K562 (cell line): Measurements from ENCODE around the gene ZNHIT2. TPM values are rescaled to one million over a fixed set of nuclear protein-coding genes. Genes with fewer than 3 reads are reported as not detected.

Experiments
- CEBPB ChIP-seq: fragments of 450-650 bp; IDR thresholded peaks from 2 replicates; pipeline ENCODE4 v1.6.1; 2016; ENCODE audit warnings: missing genetic modification characterization, missing compliant biosample characterization
- CEBPG ChIP-seq, 3 experiments: fragments of 200-800 bp in 1 of 3; sonication (Bioruptor generic) in 1 of 3; sonication (generic) in 1 of 3; formaldehyde crosslinking in 1 of 3; IDR thresholded peaks in 2 of 3; conservative IDR thresholded peaks in 1 of 3; 2 replicates each; pipeline versions ENCODE4 v1.6.1 to v1.8.0; 2016 to 2022; ENCODE audit warnings: missing compliant biosample characterization in 2 of 3, missing genetic modification characterization in 2 of 3, mild to moderate bottlenecking in 1 of 3, missing genetic modification reagents in 1 of 3
- MAZ ChIP-seq, 2 experiments: fragments of 450-650 bp in 1 of 2; sonication (generic) in 1 of 2; formaldehyde crosslinking; IDR thresholded peaks in 1 of 2; conservative IDR thresholded peaks in 1 of 2; 2 replicates each; pipeline versions ENCODE4 v1.4.0 to v1.5.0; 2020; ENCODE audit warnings: mild to moderate bottlenecking in 1 of 2, missing genetic modification reagents in 1 of 2
- ZNF263 ChIP-seq: sonication (generic); formaldehyde crosslinking; IDR thresholded peaks from 2 replicates; pipeline ENCODE4 v1.8.0; 2022; ENCODE audit warnings: mild to moderate bottlenecking, missing genetic modification reagents, borderline replicate concordance
- ZNF384 ChIP-seq: IDR thresholded peaks from 2 replicates; pipeline ENCODE4 v1.6.1; 2012; ENCODE audit warnings: low read depth, low read length, improper control_type of control experiment
- polyA plus RNA-seq, 8 experiments: library from polyadenylated mRNA; depleted of rRNA in 4 of 8; stranded (reverse) in 5 of 8; unstranded in 3 of 8; fragments of >200 nt; fragmentation: Nextera tagmentation in 2 of 8; fragmentation: Illumina TruSeq in 1 of 8; extraction: Ambion mirVana in 2 of 8; extraction: Trizol in 1 of 8; gene quantifications; 2 replicates each; pipeline versions ENCODE4 v1.2.1 to v1.2.3, GENCODE V29; 2011 to 2014; ENCODE audit warnings: inconsistent platforms in 1 of 8, missing spikeins in 1 of 8
- total RNA-seq, 7 experiments: library from RNA; depleted of rRNA in 6 of 7; stranded (reverse); fragments of >200 nt in 6 of 7; fragmentation: Illumina TruSeq in 2 of 7; extraction: Trizol in 2 of 7; gene quantifications; 2 replicates each; pipeline versions ENCODE4 v1.2.1 to v1.2.3, GENCODE V29; 2011 to 2021; ENCODE audit warnings: low replicate concordance in 1 of 7
- TF ChIP-seq, protein P1 (sequence below): fragments of 450-650 bp; formaldehyde crosslinking; IDR thresholded peaks from 2 replicates; pipeline ENCODE4 v1.4.0; 2020; ENCODE audit warnings: mild to moderate bottlenecking, moderate library complexity
- TF ChIP-seq, protein P2 (sequence below): fragments of 450-650 bp; IDR thresholded peaks from 2 replicates; pipeline ENCODE4 v1.6.1; 2016; ENCODE audit warnings: low read depth, mild to moderate bottlenecking, moderate library complexity

The ZNHIT2 gene
- total and polyA plus RNA-seq, 9 of the 15 experiments (the other 6 are each of a cell fraction or from before 2014, with no cell fraction given): 0.08 to 39.0 (median 2.5) TPM

DNA sequence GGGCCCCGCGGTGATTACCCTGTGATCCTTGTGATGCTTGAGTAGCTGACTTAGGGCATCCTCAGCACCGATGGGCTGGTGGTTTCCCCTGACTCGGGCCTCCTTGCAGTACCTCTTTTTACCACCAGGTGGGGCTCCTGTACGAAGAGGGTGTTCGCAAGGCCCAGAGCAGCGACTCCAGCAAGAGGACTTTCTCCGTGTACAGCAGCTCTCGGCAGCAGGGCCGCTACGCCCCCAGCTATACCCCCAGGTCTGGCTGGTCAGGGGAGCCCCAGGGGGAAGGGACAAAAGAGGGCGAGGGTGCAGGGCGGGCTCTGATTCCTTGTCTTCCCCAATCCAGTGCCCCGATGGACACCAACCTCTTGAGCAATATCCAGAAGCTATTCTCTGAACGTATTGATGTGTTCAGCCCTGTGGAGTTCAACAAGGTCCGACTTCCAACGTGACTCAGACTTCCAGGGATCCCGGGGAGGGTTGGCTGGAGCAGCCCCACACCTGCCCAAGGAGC, 7.1 kb downstream of the ZNHIT2 start (continued):
- TF ChIP-seq, protein P1, sequence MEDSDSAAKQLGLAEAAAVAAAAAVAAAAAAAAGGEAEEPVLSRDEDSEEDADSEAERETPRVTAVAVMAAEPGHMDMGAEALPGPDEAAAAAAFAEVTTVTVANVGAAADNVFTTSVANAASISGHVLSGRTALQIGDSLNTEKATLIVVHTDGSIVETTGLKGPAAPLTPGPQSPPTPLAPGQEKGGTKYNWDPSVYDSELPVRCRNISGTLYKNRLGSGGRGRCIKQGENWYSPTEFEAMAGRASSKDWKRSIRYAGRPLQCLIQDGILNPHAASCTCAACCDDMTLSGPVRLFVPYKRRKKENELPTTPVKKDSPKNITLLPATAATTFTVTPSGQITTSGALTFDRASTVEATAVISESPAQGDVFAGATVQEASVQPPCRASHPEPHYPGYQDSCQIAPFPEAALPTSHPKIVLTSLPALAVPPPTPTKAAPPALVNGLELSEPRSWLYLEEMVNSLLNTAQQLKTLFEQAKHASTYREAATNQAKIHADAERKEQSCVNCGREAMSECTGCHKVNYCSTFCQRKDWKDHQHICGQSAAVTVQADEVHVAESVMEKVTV: peak; percentile 53; the same call in 1 of the 2 replicates
- TF ChIP-seq MAZ (CRISPR knock-in tag; conservative IDR thresholded peaks at IDR 0.05 in 1 of 2, IDR thresholded peaks at IDR 0.05 in 1 of 2): 0 out of 4 replicates have a peak, but pooled peaks of 1 of the 2 experiments have one; percentile 37
- TF ChIP-seq, protein P2, sequence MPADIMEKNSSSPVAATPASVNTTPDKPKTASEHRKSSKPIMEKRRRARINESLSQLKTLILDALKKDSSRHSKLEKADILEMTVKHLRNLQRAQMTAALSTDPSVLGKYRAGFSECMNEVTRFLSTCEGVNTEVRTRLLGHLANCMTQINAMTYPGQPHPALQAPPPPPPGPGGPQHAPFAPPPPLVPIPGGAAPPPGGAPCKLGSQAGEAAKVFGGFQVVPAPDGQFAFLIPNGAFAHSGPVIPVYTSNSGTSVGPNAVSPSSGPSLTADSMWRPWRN: no peak
- no peak for TF ChIP-seq ZNF263
- 0 out of 2 replicates have a peak, but pooled peaks have one; percentile 56 for TF ChIP-seq CEBPG (CRISPR knock-in tag; IDR thresholded peaks at IDR 0.05)
- TF ChIP-seq CEBPG (tag; conservative IDR thresholded peaks at IDR 0.05 in 1 of 2, IDR thresholded peaks at IDR 0.05 in 1 of 2): peak in 1 of 2 experiments; percentile 77; a peak in 2 of 4 replicates
- 0 out of 2 replicates have a peak, but pooled peaks have one; percentile 30 for TF ChIP-seq ZNF384
- peak; percentile 86 for TF ChIP-seq CEBPB (tag)
- TF ChIP-seq, all 486 proteins: peak for 28
